VCaP (cell line): ENCODE measurements around the gene TSHZ2.

Experiments
- H3K27ac ChIP-seq: fragments of 450-650 bp; 2 replicates; pipeline ENCODE4 v1.5.1; 2017
- TF ChIP-seq, protein P1 (sequence below): fragments of 450-650 bp; conservative IDR thresholded peaks from 2 replicates; pipeline ENCODE4 v1.5.1; 2017; ENCODE audit warnings: mild to moderate bottlenecking, moderate library complexity

TSHZ2 gene

DNA sequence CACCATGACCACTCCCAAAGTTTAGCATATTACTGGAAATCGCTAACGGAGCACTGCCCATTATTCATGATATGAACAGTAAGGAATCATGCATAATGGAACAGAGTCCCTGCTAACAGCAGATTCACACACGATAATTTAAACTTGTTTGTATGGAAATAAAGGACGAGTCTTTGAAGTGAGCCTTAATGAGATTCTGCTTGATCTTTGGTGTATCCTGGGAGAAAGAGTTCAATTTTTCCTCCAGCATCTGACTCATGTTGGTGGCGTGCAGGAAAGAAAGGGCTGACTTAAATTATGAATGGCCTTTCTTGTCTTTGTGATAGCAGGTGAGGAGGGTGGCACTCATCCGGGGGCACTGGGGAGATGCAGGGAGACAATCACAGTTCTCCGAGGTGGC is 426.9 kb downstream of the TSHZ2 start:
- peak overlapping the region; percentile 72 for H3K27ac ChIP-seq
- TF ChIP-seq, protein P1, sequence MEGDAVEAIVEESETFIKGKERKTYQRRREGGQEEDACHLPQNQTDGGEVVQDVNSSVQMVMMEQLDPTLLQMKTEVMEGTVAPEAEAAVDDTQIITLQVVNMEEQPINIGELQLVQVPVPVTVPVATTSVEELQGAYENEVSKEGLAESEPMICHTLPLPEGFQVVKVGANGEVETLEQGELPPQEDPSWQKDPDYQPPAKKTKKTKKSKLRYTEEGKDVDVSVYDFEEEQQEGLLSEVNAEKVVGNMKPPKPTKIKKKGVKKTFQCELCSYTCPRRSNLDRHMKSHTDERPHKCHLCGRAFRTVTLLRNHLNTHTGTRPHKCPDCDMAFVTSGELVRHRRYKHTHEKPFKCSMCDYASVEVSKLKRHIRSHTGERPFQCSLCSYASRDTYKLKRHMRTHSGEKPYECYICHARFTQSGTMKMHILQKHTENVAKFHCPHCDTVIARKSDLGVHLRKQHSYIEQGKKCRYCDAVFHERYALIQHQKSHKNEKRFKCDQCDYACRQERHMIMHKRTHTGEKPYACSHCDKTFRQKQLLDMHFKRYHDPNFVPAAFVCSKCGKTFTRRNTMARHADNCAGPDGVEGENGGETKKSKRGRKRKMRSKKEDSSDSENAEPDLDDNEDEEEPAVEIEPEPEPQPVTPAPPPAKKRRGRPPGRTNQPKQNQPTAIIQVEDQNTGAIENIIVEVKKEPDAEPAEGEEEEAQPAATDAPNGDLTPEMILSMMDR: no peak

DNA sequence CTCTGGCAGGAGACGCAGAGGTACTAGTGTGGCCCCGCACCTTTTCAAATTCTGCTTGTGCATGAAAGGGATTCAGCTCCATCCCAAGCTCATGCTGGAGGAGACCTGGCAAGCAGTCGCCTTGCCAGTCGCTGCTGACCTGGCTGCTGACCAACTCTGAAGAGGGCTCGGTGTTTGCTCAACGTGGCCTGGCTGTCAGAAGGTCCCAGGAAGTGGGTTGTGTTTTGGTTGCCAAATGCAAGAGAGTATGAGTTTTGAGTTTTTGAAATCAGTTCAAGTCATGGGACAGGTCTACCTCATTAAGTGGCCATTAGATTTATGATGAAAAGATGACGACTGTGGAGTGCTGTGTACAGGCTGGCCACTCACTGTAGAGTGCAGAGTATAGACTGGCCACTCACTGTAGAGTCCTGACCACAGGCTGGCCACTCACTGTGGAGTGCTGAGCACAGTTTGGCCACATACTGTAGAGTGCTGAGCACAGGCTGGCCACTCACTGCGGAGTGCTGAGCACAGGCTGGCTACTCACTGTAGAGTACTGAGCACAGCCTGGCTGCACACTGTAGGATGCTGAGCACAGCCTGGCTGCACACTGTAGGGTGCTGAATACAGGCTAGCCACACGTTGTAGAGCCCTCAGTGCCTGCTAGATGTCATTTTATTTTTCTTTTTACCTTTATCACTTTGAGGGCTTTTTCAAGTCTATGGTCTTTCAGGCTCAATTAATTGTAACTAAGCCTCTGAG is 427.6 kb downstream of the TSHZ2 start:
- peak overlapping the region; percentile 72 for H3K27ac ChIP-seq
- TF ChIP-seq, protein P1: no peak

GRCh38 chr20:53402233-53403005 is 430.3 kb downstream of the TSHZ2 start:
- no peak overlapping the region for H3K27ac ChIP-seq
- TF ChIP-seq, protein P1: no peak

DNA sequence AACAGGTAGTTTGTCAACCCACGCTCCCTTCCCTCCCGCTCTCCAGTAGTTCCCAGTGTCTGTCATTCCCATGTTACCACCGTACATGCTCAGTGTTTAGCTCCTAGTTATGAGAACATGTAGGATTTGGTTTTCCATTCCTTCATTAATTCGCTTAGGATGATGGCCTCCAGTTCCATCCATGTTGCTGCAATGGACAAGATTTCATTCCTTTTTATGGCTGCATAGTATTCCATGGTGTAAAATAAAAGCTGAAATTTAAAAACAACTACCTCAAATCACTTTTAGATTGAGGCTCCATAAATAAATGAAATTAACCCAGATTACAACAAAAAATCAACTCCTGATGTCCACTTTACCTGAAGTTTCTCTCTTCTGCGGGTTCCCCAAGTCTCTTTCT is 430.9 kb downstream of the TSHZ2 start:
- TF ChIP-seq, protein P1: no peak
- H3K27ac ChIP-seq: no peak overlapping the region

GRCh38 chr20:53405139-53405538 is 433.0 kb downstream of the TSHZ2 start:
- no peak overlapping the region for H3K27ac ChIP-seq
- TF ChIP-seq, protein P1: no peak

DNA sequence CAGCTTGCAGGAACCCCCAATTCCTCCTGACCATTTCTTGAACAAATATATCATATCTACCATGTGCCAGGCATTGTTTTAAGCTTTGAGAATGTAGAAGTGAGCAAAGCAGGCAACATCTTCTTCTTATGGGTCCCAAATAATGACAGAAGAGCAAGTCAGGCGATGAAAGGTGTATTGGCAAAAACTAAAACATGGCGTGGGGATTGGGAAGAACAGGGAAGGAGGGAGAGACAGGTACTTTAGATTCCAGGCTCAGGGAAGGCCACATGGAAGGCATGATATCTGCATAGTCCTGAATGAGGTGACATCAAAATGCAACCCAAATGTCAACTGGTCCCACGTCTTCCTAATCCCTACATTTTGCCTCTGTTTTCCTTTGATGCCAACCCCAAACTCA is 434.4 kb downstream of the TSHZ2 start:
- TF ChIP-seq, protein P1: no peak
- H3K27ac ChIP-seq: peak overlapping the region; percentile 89; the same call in 1 of the 2 replicates

- TF ChIP-seq, protein P1: no peak
- peak overlapping the region; percentile 89 for H3K27ac ChIP-seq
These were observed 436.7 kb downstream of the TSHZ2 start for GRCh38 chr20:53408691-53409446.
